HG03460 (cell line): ENCODE data around the gene ZNF516.

Experiments used
- ATAC-seq: cut with Tn5 transposase; IDR thresholded peaks from one replicate; pipeline ENCODE4 v1.9.1; 2021; ENCODE audit not compliant: unreplicated experiment

The ZNF516 gene

GRCh38 chr18:76348267-76349066 is 146.6 kb downstream of the ZNF516 start:
- no peak for ATAC-seq

GRCh38 chr18:76347341-76347740 is 147.7 kb downstream of the ZNF516 start:
- ATAC-seq = no peak

- no peak for ATAC-seq
These were observed 148.4 kb downstream of the ZNF516 start for GRCh38 chr18:76346490-76347130.

- no peak for ATAC-seq
These were observed 149.1 kb downstream of the ZNF516 start for GRCh38 chr18:76345901-76346300.

- ATAC-seq = no peak
These were observed 151.0 kb downstream of the ZNF516 start for GRCh38 chr18:76343938-76344569.

- ATAC-seq = no peak
These were observed 154.6 kb downstream of the ZNF516 start for GRCh38 chr18:76340410-76340809.

GRCh38 chr18:76339246-76339620 is 155.8 kb downstream of the ZNF516 start:
- ATAC-seq = no peak

GRCh38 chr18:76338619-76339245 is 156.3 kb downstream of the ZNF516 start:
- ATAC-seq = no peak

GRCh38 chr18:76338088-76338487 is 157.0 kb downstream of the ZNF516 start:
- no peak for ATAC-seq

- ATAC-seq = no peak
These were observed 159.0 kb downstream of the ZNF516 start for GRCh38 chr18:76335859-76336640.

- no peak for ATAC-seq
These were observed 166.9 kb downstream of the ZNF516 start for GRCh38 chr18:76328140-76328539.

GRCh38 chr18:76323891-76324290 is 171.2 kb downstream of the ZNF516 start:
- no peak for ATAC-seq

- ATAC-seq = no peak
These were observed 172.4 kb downstream of the ZNF516 start for GRCh38 chr18:76322686-76323085.

GRCh38 chr18:76319366-76319765 is 175.7 kb downstream of the ZNF516 start:
- no peak for ATAC-seq

GRCh38 chr18:76318607-76319006 is 176.4 kb downstream of the ZNF516 start:
- ATAC-seq = no peak

GRCh38 chr18:76317136-76317535 is 177.9 kb downstream of the ZNF516 start:
- no peak for ATAC-seq

- ATAC-seq = no peak
These were observed 179.3 kb downstream of the ZNF516 start for GRCh38 chr18:76315722-76316230.

- ATAC-seq = no peak
These were observed 180.5 kb downstream of the ZNF516 start for GRCh38 chr18:76314496-76314895.

- ATAC-seq = no peak
These were observed 181.0 kb downstream of the ZNF516 start for GRCh38 chr18:76314015-76314414.
